Measurements from ENCODE around the gene FRY. TPM values are rescaled to one million over a fixed set of nuclear protein-coding genes. Genes with fewer than 3 reads are reported as not detected.

Gene FRY
- total and polyA plus RNA-seq, 9 of the 15 experiments (the other 6 are each of a cell fraction or from before 2014, with no cell fraction given) = 0.03 to 0.31 (median 0.11) TPM; not detected in 3

GRCh38 chr13:31986676-31987470, 44.7 kb upstream of the FRY start:
- in situ Hi-C loops (cut with MboI) = no loop called here
- Histone ChIP-seq H3K4me2 (ENCODE audit: insufficient read depth, low read length) (no peak overlapping the region), H3K9me1 (ENCODE audit: control insufficient read depth, insufficient read depth, low read length) (no peaks in the 10 kb centered on the region), H4K20me1 (replicated peaks; ENCODE audit: control insufficient read depth, insufficient read depth, low read length) (no peaks in the 10 kb centered on the region), H3K4me1 (replicated peaks in 1 of 2; ENCODE audit: control insufficient read depth in 2 of 2, insufficient read depth in 2 of 2, low read length in 2 of 2) (no peaks in the 10 kb centered on the region), H2AFZ (ENCODE audit: low read depth, low read length) (no peak overlapping the region), H3K9ac (ENCODE audit: insufficient read depth in 1 of 2, low read depth in 2 of 2, low read length in 2 of 2) (no peak overlapping the region), H3K9me3 (replicated peaks; ENCODE audit: control insufficient read depth, insufficient read depth, low read depth, low read length) (no peaks in the 10 kb centered on the region), H3K79me2 (ENCODE audit: control insufficient read depth, insufficient read depth, low read length) (no peaks in the 10 kb centered on the region), H3K27me3 (ENCODE audit: control insufficient read depth in 2 of 2, insufficient read depth in 2 of 2, low read length in 2 of 2) (no peaks in the 10 kb centered on the region), H3K4me3 (no peak overlapping the region), H3K27ac (ENCODE audit: extremely low read depth, low read depth, low read length) (no peak overlapping the region), H3K36me3 (ENCODE audit: control insufficient read depth, insufficient read depth, low read length) (no peaks in the 10 kb centered on the region)
- ATAC-seq = no peak
- no peak for FAIRE-seq
- WGBS (ENCODE audit: insufficient coverage, low coverage, missing lambda C conversion rate) = 0% methylated on average over 4 of the region's 5 CpGs
- BruUV-seq (replicated peaks) = no TSS peak
- intact Hi-C loops (cut with micrococcal nuclease) = no loop called here
- CTCF ChIA-PET (ENCODE audit: low intra/inter-chr PET ratio) = no interaction called here
- no peak for DNase-seq (ENCODE audit: extremely low read depth in 1 of 4, low spot score in 3 of 4)
- POLR2A ChIA-PET = no interaction called here
- TF ChIP-seq MAFG (tag; conservative IDR thresholded peaks at IDR 0.05) (no peak), MYNN (IDR thresholded peaks at IDR 0.05) (no peak), MYNN (CRISPR knock-in tag; IDR thresholded peaks at IDR 0.05) (no peak), ZNF24 (IDR thresholded peaks at IDR 0.05) (no peak), KAT8 (IDR thresholded peaks at IDR 0.05; ENCODE audit: low read depth) (no peak), ZNF274 (IDR thresholded peaks at IDR 0.05; ENCODE audit: borderline replicate concordance, low read depth, low read length) (no peak), MGA (IDR thresholded peaks at IDR 0.05) (no peak), CHCHD3 (CRISPR knock-in tag; IDR thresholded peaks at IDR 0.05) (no peak), ZNF655 (CRISPR knock-in tag; IDR thresholded peaks at IDR 0.05) (no peak)

Measured in K562 (cell line).